Chondrocyte (in vitro differentiated cells): Measurements from ENCODE around the gene WTAP. TPM values are rescaled to one million over a fixed set of nuclear protein-coding genes. Genes with fewer than 3 reads are reported as not detected.

Experiments
- DNase-seq: peaks from one replicate; pipeline ENCODE4 v3.0.0; 2021; ENCODE audit warnings: mixed read lengths, low spot score
- H3K27ac Mint-ChIP-seq: one replicate; pipeline ENCODE4 v1.8.0; 2021; ENCODE audit warnings: mild to moderate bottlenecking, moderate library complexity, mixed read lengths; ENCODE audit not compliant: unreplicated experiment
- H3K27me3 Mint-ChIP-seq: 2 replicates; pipeline ENCODE4 v1.8.0; 2021; ENCODE audit warnings: low read depth, mixed read lengths
- H3K36me3 Mint-ChIP-seq: 2 replicates; pipeline ENCODE4 v1.8.0; 2021; ENCODE audit warnings: low read depth, mixed read lengths
- H3K4me1 Mint-ChIP-seq: 2 replicates; pipeline ENCODE4 v1.8.0; 2021; ENCODE audit warnings: low read depth, mild to moderate bottlenecking, mixed read lengths
- H3K4me3 Mint-ChIP-seq: one replicate; pipeline ENCODE4 v1.8.0; 2021; ENCODE audit warnings: mild to moderate bottlenecking, moderate library complexity, mixed read lengths; ENCODE audit not compliant: unreplicated experiment
- H3K9me3 Mint-ChIP-seq: 2 replicates; pipeline ENCODE4 v1.8.0; 2021; ENCODE audit warnings: low read depth, mixed read lengths
- long read RNA-seq: library from polyadenylated mRNA; stranded (forward); transcript quantifications from one replicate; pipeline ENCODE4 v2.0.0, GENCODE V29; 2021
- total RNA-seq: library from RNA; stranded (reverse); gene quantifications from 3 replicates; pipeline ENCODE4 v1.2.1, GENCODE V29; 2021
- TF ChIP-seq, protein P1 (sequence below): fragments of 200-600 bp; sonication (generic); IDR thresholded peaks from 2 replicates; pipeline ENCODE4 v1.5.0; 2021; ENCODE audit warnings: antibody characterized with exemption, mild to moderate bottlenecking, moderate library complexity

Gene WTAP
- total RNA-seq: 65.0 to 72.3 TPM (median 65.9 TPM) in 3 replicates
- long read RNA-seq, transcript WTAP-201 (6 exons, 1,622 nt): major isoform, 39 of 62 reads
- long read RNA-seq, transcript WTAP-206 (8 exons, 2,109 nt): minor isoform, 6 of 62 reads
- long read RNA-seq, partial matches to known transcripts: 7 of 62 reads
- long read RNA-seq, other reads (novel, unspliced or antisense): 7 of 62 reads

DNA sequence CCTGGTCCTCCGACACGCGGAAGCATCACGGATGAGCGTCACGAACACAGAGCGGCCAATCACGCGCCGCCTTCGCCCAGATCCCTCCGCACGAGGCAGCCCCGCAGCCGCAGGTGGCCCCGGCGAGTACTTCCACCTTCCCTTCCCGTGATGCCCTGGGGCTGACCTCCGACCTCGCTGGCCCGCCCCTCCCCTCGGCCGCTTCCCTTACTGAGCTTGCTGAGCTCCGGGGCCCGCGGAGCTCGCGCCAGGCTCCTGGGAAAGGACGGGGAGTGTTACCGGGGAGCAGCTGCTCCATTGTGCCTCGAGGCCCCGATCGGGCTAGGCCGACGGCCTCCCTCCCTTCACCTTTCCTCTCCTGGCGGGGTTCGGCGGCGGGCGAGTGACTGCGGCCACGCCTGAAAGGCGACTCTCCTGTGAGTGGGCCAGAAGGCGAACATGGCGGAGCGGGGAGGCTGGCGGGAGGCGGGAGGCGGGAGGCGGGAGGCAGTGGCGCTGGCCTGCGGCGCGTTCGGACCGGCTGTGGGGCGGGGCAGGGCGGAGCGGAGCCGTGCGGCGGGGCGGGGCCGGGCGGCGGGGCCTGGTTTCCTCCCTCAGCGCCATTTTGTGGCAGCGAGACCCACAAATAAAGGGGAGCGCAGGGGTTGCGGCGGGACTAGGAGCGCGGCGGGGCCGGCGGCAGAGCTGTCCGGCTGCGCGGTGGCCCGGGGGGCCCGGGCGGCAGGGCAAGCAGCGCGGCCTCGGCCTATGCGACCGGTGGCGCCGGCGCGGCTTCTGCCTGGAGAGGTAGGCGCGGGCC is at the start of gene WTAP:
WTAP (plus strand) TSS at position 589 of the 799 bp plus-strand sequence. CDS start 8,760 bp downstream, outside the sequence.
- TF ChIP-seq, protein P1, sequence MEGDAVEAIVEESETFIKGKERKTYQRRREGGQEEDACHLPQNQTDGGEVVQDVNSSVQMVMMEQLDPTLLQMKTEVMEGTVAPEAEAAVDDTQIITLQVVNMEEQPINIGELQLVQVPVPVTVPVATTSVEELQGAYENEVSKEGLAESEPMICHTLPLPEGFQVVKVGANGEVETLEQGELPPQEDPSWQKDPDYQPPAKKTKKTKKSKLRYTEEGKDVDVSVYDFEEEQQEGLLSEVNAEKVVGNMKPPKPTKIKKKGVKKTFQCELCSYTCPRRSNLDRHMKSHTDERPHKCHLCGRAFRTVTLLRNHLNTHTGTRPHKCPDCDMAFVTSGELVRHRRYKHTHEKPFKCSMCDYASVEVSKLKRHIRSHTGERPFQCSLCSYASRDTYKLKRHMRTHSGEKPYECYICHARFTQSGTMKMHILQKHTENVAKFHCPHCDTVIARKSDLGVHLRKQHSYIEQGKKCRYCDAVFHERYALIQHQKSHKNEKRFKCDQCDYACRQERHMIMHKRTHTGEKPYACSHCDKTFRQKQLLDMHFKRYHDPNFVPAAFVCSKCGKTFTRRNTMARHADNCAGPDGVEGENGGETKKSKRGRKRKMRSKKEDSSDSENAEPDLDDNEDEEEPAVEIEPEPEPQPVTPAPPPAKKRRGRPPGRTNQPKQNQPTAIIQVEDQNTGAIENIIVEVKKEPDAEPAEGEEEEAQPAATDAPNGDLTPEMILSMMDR: no peak
- H3K4me1 Mint-ChIP-seq: peaks cover 39% of the 10 kb centered on the region
- peak within 1 kb of the TSS; percentile 85 for H3K4me3 Mint-ChIP-seq
- H3K27ac Mint-ChIP-seq: peak within 1 kb of the TSS; percentile 94
- no peaks in the 10 kb centered on the region for H3K36me3 Mint-ChIP-seq
- DNase-seq: peak; percentile 97
- H3K9me3 Mint-ChIP-seq: no peaks in the 10 kb centered on the region
- no peaks in the 10 kb centered on the region for H3K27me3 Mint-ChIP-seq

DNA sequence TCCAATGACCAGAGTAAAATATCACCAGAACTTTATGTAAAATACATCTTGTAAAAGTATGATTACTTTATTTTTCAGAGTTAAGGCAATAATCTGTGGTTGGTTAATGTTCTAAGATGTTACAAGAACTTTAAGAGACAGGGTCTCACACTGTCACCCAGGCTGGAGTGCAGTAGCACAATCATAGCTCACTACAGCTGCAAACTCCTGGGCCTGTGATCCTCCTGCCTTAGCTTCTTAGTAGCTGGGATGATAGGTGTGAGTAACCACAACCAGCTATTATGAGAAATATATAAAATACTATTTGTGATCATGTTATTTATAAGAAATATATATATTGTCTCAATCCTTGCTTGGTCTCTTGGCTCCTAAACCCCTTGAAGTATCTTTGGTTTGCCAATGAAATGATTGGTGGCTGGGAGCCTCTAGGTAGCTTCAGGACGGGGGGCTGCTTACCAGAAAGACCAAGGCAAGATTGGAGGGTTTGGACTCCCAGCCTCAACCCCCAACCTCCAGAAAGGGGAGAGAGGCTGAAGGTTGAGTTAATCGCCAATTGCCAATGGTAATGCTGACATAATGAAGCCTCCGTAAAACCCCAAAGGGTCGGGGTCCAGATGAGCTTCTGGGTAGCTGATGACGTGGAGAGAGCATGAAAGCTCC is 49.7 kb upstream of the WTAP start:
- Mint-ChIP-seq H3K4me3 (no peak overlapping the region), H3K9me3 (peaks cover 3% of the 10 kb centered on the region), H3K4me1 (peaks cover 13% of the 10 kb centered on the region), H3K36me3 (peaks cover 6% of the 10 kb centered on the region), H3K27me3 (no peaks in the 10 kb centered on the region), H3K27ac (no peak overlapping the region)
- no peak for DNase-seq
- TF ChIP-seq, protein P1: no peak

DNA sequence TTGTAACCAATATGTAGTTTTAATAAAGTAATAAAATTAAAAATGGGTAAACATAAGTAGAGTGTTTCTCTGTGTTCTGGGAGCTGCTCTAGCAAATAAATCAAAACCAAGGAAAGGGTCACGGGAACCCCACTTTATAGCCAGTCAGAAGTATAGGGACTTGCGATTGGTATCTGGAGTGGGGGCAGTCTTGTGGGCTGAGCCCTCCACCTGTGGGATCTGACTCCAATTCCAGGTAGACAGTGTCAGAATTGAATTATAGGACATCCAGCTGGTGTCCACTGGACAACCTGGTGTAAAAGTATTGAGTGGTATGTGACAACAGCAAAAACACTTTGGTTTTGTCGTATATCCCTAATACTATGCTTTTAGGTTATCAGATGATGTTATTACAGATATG is 48.7 kb upstream of the WTAP start:
- no peaks in the 10 kb centered on the region for H3K9me3 Mint-ChIP-seq
- H3K4me3 Mint-ChIP-seq: no peak overlapping the region
- no peak for DNase-seq
- H3K36me3 Mint-ChIP-seq: peaks cover 4% of the 10 kb centered on the region
- no peaks in the 10 kb centered on the region for H3K27me3 Mint-ChIP-seq
- TF ChIP-seq, protein P1: no peak
- H3K27ac Mint-ChIP-seq: no peak overlapping the region
- H3K4me1 Mint-ChIP-seq: peaks cover 13% of the 10 kb centered on the region

DNA sequence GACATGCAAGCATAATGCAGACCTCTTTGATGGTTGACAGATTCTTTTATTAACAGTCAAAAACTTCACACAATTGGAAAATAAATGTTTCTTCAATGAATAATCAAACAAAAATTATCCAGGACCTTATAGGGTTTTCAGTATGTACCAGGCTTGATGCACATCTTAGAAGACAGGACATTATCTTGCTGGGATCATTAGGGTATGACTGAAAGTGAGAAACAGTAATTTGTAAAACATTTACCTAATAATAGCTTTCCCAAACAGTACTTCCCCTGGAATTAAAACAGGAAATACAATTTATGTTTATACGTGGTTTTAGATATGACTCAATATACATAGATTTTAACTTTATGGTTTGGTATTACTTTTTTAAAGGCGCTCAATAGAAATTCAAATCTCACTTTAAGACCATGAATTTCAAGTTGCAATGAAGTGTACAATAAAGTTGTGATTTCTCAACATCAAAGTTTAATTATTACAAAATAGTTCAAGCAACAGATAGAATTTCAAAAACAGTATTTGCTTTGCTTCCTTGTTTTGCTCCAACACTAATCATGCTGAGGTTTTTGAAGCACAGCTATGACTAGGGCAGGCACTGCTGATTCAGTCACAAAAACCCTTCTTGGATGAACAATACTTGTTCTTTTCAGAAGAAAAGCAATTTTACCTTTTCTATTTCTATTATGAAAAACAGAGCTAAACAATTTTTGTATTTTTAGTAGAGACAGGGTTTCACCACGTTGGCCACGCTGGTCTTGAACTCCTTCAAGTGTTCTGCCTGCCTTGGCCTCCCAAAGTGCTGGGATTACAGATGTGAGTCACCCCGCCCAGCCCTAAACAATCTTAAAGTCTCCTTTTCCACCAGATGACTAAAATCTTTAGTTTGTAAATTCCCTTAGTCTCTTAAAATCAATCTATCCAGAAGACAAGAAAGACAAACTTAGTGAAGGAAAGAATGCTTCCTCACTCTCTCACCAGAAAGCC is 47.9 kb upstream of the WTAP start:
- H3K4me3 Mint-ChIP-seq: no peak overlapping the region
- H3K4me1 Mint-ChIP-seq: peaks cover 13% of the 10 kb centered on the region
- no peaks in the 10 kb centered on the region for H3K27me3 Mint-ChIP-seq
- peak overlapping the region; percentile 28 for H3K27ac Mint-ChIP-seq
- H3K9me3 Mint-ChIP-seq: no peaks in the 10 kb centered on the region
- no peak for DNase-seq
- TF ChIP-seq, protein P1: no peak
- peaks cover 4% of the 10 kb centered on the region for H3K36me3 Mint-ChIP-seq
